GM12801 (cell line): ENCODE data around the gene UGT2B7.

ENCODE experiments used
- CTCF ChIP-seq: IDR thresholded peaks from one replicate; pipeline ENCODE4 v1.5.1; 2011; ENCODE audit warnings: control low read depth; ENCODE audit not compliant: insufficient read length; ENCODE audit errors: extremely low read depth

Gene UGT2B7

DNA sequence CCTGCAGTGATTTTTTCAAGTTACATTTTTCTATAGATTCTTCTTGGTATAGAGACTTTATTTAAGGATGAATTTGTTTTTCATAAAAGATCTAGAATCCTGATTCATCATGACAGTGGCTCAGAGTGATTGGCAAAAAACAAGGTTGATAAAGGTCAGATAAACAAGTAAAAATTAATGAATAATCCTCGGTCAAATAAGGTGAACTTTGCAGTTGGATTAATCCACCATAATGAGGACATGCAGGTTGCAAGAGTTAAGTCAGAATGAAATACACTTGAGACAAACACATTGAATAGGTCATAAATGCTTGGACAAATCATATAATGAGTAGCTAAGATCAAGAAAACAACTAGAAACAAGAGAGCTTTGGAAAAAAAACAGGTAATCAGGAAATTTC lies 22.9 kb upstream of the UGT2B7 start:
- TF ChIP-seq CTCF = no peak

- TF ChIP-seq CTCF = no peak
These were observed 21.0 kb upstream of the UGT2B7 start for GRCh38 chr4:69075061-69075792.

GRCh38 chr4:69078852-69079251 lies 17.4 kb upstream of the UGT2B7 start:
- TF ChIP-seq CTCF = no peak

DNA sequence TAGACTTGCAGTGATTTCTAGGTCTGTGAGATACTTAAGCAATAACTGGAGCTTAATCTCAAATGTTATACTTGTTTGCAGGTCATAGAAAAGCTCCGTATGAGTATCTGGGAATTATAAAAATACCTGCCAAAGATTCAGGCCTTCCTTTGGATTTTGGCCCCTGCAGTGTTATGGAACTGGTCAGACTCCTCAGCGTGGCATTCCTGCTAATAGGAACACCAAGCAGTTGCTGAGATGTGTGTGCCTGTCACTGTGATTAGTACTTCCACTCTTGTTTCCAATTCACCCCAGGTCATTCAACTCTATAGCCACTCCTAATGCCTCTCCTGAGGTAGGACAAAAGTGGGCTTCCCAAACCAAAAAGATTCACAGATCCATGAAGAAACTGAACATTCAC lies 7.8 kb upstream of the UGT2B7 start:
- TF ChIP-seq CTCF = no peak

DNA sequence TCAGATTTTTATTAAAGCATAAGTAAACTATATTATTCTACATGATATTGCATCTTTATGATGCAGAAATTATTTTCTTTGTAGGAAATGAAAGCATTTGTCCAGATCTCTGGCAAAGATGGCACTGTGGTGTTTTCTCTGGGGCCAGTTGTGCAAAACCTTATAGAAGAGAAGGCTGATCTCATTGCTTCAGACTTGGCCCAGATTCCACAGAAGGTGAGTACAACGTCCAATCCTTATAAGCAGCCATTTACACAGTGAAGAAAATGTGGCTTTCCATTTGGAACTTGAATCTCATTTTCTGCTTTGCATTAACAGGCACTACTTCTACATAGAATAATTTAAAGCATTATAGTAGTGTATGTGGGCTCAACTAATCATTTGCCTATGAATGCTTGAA lies 6.9 kb upstream of the UGT2B7 start:
- no peak for TF ChIP-seq CTCF

- TF ChIP-seq CTCF = no peak
These were observed 4.1 kb upstream of the UGT2B7 start for GRCh38 chr4:69092190-69092589.

- TF ChIP-seq CTCF = no peak
These were observed 3.2 kb upstream of the UGT2B7 start for GRCh38 chr4:69092980-69093568.

DNA sequence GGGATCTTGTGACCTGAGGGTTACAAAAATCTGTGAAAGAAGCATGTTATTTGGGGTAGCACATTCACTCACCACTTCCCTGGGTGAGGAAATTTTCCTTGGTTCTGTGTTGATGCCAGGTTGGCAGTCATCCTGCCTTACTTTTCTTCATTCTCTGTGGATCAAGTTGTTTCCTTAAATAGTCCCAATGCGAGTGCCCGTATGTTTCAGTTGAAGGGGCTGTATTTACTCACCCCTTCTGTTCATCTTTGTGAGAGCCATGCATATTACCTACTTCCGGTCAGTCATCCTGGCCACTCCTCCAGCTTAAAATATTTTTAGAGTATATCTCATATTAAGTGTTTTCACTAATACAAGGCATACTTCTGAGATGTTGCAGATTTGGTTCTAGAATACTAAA lies 2.6 kb upstream of the UGT2B7 start:
- no peak for TF ChIP-seq CTCF
